Esophagus muscularis mucosa (tissue), 4 donors: ENCODE measurements around the gene CD79A.

Source experiments
- CTCF ChIP-seq, 3 experiments: fragments of 200-600 bp in 2 of 3; fragments of 450-650 bp in 1 of 3; sonication (generic) in 2 of 3; IDR thresholded peaks; one replicate each; pipeline ENCODE4 v1.5.1; 2017 to 2019; ENCODE audit warnings: antibody characterized with exemption in 3 of 3, mild to moderate bottlenecking in 2 of 3, moderate library complexity in 1 of 3
- EP300 ChIP-seq: sonication (generic); formaldehyde crosslinking; IDR thresholded peaks from one replicate; pipeline ENCODE4 v1.6.1; 2017; ENCODE audit warnings: antibody characterized with exemption
- POLR2AphosphoS5 ChIP-seq, 2 donors: sonication (generic); formaldehyde crosslinking; IDR thresholded peaks; one replicate each; pipeline ENCODE4 v1.6.1; 2017; ENCODE audit warnings: antibody characterized with exemption in 2 of 2

GRCh38 chr19:41928221-41928683 is 51.2 kb downstream of the CD79A start, which contains the start of gene ERFL:
- TF ChIP-seq CTCF (IDR thresholded peaks at IDR 0.05) (no peak), EP300 (no peak), POLR2AphosphoS5 (IDR thresholded peaks at IDR 0.05) (no peak)
